HG03196 (cell line): ENCODE measurements around the gene LRP1B.
"Not testable (repeated sequence)": the region's sequence is repeated elsewhere in the genome, so short reads cannot be mapped to it uniquely, and the experiment has no call there.

ENCODE experiments used
- ATAC-seq: cut with Tn5 transposase; IDR thresholded peaks from one replicate; pipeline ENCODE4 v1.9.1; 2021; ENCODE audit not compliant: unreplicated experiment

LRP1B gene

DNA sequence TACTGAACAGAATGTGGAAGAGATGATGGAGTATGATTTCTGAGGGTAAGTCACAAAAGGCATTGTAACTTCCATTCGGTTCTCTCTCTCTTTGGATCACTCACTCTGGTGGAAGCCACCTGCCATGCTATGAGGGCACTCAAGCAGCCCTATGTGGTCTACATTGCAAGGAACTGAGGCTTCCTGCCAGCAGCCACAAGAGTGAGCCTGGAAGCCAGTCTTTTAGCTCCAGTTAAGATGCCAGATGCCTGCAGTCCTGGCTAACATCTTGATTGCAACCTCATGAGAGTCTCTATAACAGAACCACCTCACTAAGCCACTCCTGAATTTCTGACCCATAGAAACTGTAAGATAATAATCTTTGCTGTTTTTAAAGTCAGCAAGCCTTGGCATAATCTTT is 935.7 kb downstream of the LRP1B start:
- ATAC-seq, result no peak

GRCh38 chr2:141187075-141187439 is 943.8 kb downstream of the LRP1B start:
- no peak for ATAC-seq

DNA sequence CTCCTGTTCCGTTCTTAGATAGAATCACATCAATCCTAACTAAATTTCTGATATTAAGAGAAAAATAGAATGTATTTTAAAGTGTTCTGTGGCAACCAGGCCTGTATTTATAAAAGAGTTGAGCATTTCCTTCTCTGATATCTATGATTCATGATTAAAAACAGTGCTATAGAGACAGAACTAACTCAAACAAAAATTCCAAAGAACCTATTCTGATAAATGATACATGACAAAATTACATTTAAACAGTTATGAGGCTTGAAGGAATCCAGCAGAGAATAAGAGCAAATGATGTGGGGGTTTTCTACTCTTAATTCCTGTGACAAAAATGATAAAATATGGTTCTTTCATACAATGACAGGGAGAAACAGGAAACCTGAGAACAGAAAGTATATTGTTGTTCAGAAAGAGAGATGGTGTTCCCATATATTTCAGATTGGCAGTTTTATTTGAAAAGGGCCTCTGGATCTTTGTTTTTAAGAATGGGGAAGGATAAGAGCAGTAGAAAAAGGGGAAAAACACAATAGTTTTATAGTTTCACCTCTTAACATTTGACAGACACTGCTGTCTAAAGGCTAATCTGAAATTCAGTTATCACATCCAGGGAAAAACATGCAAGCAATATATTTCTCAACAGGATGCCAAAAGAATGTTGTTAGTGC is 944.3 kb downstream of the LRP1B start:
- ATAC-seq, result no peak

GRCh38 chr2:141182246-141182645 is 948.6 kb downstream of the LRP1B start:
- no peak for ATAC-seq

DNA sequence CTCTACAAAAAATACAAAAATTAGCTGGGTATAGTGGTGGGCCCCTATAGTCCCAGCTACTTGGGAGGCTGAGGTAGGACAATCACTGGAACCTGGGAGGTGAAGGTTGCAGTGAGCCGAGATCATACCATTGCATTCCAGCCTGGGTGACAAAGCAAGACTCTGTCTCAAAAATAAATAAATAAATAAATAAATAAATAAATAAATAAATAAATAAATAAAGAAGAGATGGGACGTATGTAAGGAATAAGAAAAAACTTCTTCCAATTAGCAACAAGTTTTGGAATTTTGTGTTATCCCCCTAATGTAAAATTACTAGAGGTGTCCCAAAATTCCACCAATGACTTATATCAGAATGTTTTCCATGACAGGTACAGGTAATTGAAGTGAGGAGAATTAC is 961.7 kb downstream of the LRP1B start:
- not testable (repeated sequence) for ATAC-seq

GRCh38 chr2:141162314-141162713 is 968.5 kb downstream of the LRP1B start:
- ATAC-seq, result no peak

- no peak for ATAC-seq
Measured at GRCh38 chr2:141151611-141152286, 979.1 kb downstream of the LRP1B start.

GRCh38 chr2:141142025-141142424 is 988.8 kb downstream of the LRP1B start:
- no peak for ATAC-seq

- ATAC-seq, result no peak
Measured at GRCh38 chr2:141137122-141137693, 993.6 kb downstream of the LRP1B start.

GRCh38 chr2:141133883-141134282 is 996.9 kb downstream of the LRP1B start:
- no peak for ATAC-seq

GRCh38 chr2:141125432-141125831 is 1005.4 kb downstream of the LRP1B start:
- no peak for ATAC-seq

DNA sequence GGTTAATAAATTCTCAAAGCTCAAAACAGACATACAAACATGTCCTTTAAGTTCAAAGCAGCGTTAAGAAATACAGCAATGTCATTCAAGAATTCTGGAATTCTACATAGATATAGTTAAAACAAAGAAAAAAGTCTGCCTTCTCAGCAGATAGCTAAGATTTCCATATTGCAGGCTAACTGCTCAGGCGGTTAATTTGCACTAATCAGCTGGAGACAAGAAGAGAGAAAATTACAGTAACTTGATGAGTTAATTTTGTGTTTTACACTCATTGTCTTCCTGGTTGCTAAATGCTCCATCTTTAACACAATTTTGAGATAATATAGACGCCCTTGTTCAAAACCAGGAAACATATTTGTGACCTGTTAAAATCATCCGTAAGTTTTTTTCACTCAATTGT is 1012.0 kb downstream of the LRP1B start:
- no peak for ATAC-seq

GRCh38 chr2:141113301-141113700 is 1017.5 kb downstream of the LRP1B start:
- no peak for ATAC-seq

- no peak for ATAC-seq
Measured at GRCh38 chr2:141109633-141110032, 1021.2 kb downstream of the LRP1B start.

DNA sequence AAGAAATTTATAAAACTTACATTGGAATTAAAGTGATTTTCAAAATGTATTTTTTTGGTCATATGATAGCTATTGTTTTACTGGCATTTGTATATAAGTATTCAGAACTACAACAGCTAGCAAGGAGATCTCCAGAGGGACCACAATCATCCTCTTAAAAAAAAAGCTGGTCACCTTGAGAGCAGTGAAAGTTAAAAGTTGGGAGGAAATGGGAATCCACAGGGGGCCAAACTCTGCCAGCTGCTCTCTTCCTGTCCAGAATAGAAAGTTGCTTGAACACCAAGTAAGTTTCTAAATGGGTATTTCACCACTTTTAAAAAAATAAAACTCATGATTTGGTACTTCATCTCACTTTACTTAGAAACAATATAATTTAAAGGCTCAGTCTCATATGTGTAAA is 1025.1 kb downstream of the LRP1B start:
- no peak for ATAC-seq

- ATAC-seq, result no peak
Measured at GRCh38 chr2:141103216-141103615, 1027.6 kb downstream of the LRP1B start.

GRCh38 chr2:141079231-141079630 is 1051.6 kb downstream of the LRP1B start:
- no peak for ATAC-seq

DNA sequence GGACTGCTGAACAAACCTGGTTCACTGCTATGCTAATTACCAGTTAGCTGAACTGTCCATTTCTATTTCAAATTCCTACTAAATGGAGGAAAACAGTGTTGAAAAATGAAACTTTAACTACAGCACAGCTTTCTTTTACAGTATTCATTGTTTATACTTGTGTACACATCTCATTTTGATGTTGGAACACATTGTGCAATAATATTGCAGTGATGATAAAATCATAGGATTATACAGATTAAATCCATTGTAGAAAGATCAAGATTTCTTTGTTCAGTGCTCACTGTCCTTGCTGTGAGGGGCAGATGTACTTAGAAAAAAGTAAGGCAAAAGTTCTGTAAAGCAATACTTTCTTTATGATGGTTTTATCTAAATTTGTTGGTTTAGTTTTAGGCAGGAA is 1055.1 kb downstream of the LRP1B start:
- no peak for ATAC-seq

DNA sequence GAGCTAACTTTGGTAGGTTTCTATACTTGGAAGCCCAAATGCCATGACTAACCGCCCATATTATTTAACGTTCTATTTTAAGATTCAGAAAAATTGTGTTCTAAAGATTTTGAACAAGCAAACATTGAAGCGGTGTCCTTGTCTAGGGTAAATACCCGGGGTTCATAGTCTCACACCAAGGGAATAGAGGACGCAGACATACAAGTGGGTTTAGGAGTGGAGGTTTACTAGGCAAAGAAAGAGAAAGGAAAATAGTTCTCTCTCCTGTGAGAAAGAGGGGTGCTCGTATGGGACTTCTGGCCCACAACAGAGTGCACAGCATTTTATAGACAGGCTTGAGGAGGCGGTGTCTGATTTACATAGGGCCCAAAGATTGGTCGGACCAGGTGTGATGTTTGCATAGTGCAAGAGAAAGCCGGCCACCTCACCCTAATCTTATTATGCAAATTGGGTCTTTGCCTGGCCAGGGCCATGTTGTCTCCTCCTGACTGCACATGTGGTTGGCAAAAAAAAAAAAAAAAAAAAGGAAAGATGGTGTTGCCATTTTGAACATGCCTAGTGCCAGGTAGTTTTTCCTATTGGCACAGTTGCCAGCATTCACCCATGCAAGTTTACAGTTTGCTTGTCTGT is 1062.6 kb downstream of the LRP1B start:
- ATAC-seq, result no peak

GRCh38 chr2:141065042-141065441 is 1065.8 kb downstream of the LRP1B start:
- no peak for ATAC-seq

DNA sequence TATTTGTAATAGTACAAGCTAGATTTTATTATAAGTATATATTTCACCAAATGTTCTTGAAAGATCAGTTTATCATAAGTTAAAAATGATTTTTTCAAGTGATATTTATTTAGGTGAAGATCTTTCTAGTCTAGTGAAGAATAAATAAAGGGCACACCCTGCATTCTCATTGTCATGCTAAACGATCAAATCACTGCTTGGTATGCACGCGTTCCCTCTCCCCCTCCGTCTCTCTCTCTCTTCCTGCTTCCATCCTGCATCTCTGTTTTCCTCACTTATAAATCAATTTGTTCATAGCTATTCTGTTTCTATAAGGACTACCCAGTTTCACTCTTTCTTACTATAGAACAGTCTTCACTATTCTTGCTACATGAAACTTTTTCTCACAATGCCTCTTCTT is 1067.4 kb downstream of the LRP1B start:
- ATAC-seq, result no peak

GRCh38 chr2:141062443-141062842 is 1068.4 kb downstream of the LRP1B start:
- no peak for ATAC-seq
